ENCODE data around the gene NOXA1. TPM values are rescaled to one million over a fixed set of nuclear protein-coding genes. Genes with fewer than 3 reads are reported as not detected.

The NOXA1 gene
- polyA plus RNA-seq, 1 donor (not counting 4 experiments of a cell fraction or from before 2014, with no cell fraction given) = 0.09 TPM

DNA sequence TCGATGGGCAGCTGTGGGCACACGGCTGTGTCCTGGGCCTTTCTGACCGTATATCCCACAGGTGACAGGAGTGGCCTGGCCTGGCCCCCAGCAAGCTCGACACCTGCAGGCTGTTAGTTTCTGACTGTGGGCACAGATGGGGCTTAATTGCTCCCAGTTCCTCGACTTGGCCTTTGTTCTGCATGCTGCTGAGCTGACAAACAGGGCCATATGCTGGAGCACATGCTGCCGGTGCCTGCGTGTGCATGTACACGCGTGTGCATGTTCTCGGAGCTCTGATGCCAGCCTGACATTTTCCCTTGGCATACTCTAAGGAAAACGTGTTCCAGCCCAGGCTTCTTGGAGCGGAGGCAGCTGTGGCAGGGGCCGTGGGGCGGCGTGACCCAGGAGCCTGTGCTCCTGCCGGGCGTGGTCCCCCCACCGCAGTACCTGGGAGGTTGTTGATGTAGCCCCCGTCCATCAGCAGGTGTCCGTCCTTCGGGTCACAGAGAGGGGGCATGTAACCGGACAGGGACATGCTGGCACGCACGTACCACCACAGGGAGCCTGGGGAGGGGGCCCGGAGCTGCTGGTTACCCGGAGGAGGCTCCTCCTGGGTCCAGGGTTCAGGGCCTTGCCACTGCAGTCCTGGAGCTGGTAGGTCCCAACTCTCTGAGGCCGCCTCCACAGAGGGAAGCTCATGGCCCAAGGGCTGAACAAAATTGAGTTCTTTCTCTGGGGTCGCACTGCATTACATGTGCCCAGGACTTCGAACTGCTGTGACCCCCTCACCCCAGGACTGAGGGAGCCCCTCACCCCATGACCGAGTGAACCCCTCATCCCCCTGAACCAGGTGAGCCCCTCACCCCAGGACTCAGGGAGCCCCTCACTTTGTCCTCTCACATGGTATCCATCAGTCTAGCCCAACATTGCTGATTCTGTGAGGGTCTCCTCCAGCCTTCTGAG lies 40.1 kb downstream of the NOXA1 start:
- no peak for DNase-seq (ENCODE audit: low read depth, low spot score)
- dilution Hi-C loops (cut with MboI; ENCODE audit: extremely low pct_ligation_motif_present, low sequenced_read_pairs) = no loop called here
- no peak for TF ChIP-seq CTCF (optimal IDR thresholded peaks at IDR 0.05 in 1 of 3, IDR thresholded peaks at IDR 0.05 in 1 of 3, conservative IDR thresholded peaks at IDR 0.05 in 1 of 3; ENCODE audit: extremely low read depth in 1 of 3, insufficient read depth in 2 of 3, low read length in 3 of 3)
- TF ChIP-seq EZH2 (IDR thresholded peaks at IDR 0.05; ENCODE audit: low read length) = no peak

DNA sequence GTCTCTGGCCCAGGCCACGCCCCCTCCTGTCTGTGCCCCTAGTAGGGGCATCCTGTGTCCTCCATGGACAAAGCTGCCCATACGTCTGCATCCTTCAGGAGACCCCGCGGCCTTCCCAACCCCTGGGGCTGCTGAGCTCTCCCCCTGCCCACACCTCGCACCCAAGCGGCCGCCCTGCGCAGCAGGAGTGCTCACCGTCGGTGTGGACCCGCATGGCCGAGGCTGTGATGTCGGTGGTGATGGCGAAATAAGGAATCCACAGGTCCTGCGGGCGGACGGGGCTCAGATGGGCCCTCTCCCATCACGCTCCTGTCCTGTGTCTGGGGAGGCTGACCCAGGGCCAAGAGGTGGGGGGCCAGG lies 40.7 kb downstream of the NOXA1 start:
- Histone ChIP-seq H3K27ac (ENCODE audit: control insufficient read depth, insufficient read depth, low read length) (no peak overlapping the region), H3K27me3 (ENCODE audit: control insufficient read depth, extremely low read depth, insufficient read depth, low read length) (peaks cover 15% of the 10 kb centered on the region), H3K36me3 (ENCODE audit: control insufficient read depth in 2 of 2, extremely low read depth in 1 of 2, insufficient read depth in 2 of 2, low read length in 2 of 2) (no peaks in the 10 kb centered on the region), H3K4me1 (ENCODE audit: control insufficient read depth, extremely low read depth, insufficient read depth, low read length) (peaks cover 4% of the 10 kb centered on the region), H3K9me3 (ENCODE audit: control insufficient read depth, low read depth, low read length) (no peaks in the 10 kb centered on the region), H4K20me1 (ENCODE audit: control insufficient read depth, extremely low read depth, insufficient read depth, low read length) (no peaks in the 10 kb centered on the region), H3K79me2 (ENCODE audit: control insufficient read depth, insufficient read depth, low read length) (no peaks in the 10 kb centered on the region), H3K9ac (ENCODE audit: control insufficient read depth, extremely low read depth, insufficient read depth, low read length) (no peak overlapping the region), H3K4me3 (ENCODE audit: control insufficient read depth in 2 of 3, extremely low read depth in 1 of 3, insufficient read depth in 2 of 3, low read depth in 1 of 3, low read length in 3 of 3) (no peak overlapping the region), H2AFZ (ENCODE audit: control insufficient read depth, low read length) (no peak overlapping the region), H3K9me1 (ENCODE audit: control insufficient read depth, extremely low read depth, insufficient read depth, low read length) (no peaks in the 10 kb centered on the region), H3K4me2 (ENCODE audit: control insufficient read depth, extremely low read depth, insufficient read depth, low read depth, low read length) (no peak overlapping the region)
- dilution Hi-C loops (cut with MboI; ENCODE audit: extremely low pct_ligation_motif_present, low sequenced_read_pairs) = no loop called here
- FAIRE-seq (no peak), DNase-seq (ENCODE audit: low read depth, low spot score) (no peak)
- TF ChIP-seq EZH2 (IDR thresholded peaks at IDR 0.05; ENCODE audit: low read length) (no peak), CTCF (optimal IDR thresholded peaks at IDR 0.05 in 1 of 3, IDR thresholded peaks at IDR 0.05 in 1 of 3, conservative IDR thresholded peaks at IDR 0.05 in 1 of 3; ENCODE audit: extremely low read depth in 1 of 3, insufficient read depth in 2 of 3, low read length in 3 of 3) (no peak)

More for the DNA sequence above, 40.1 kb downstream of the NOXA1 start:
- Histone ChIP-seq H3K79me2 (ENCODE audit: control insufficient read depth, insufficient read depth, low read length) (peaks cover 3% of the 10 kb centered on the region), H3K27me3 (ENCODE audit: control insufficient read depth, extremely low read depth, insufficient read depth, low read length) (peaks cover 15% of the 10 kb centered on the region), H3K4me2 (ENCODE audit: control insufficient read depth, extremely low read depth, insufficient read depth, low read depth, low read length) (no peak overlapping the region), H3K9me1 (ENCODE audit: control insufficient read depth, extremely low read depth, insufficient read depth, low read length) (no peaks in the 10 kb centered on the region), H3K4me1 (ENCODE audit: control insufficient read depth, extremely low read depth, insufficient read depth, low read length) (peaks cover 4% of the 10 kb centered on the region), H3K27ac (ENCODE audit: control insufficient read depth, insufficient read depth, low read length) (no peak overlapping the region), H4K20me1 (ENCODE audit: control insufficient read depth, extremely low read depth, insufficient read depth, low read length) (no peaks in the 10 kb centered on the region), H2AFZ (ENCODE audit: control insufficient read depth, low read length) (no peak overlapping the region), H3K36me3 (ENCODE audit: control insufficient read depth in 2 of 2, extremely low read depth in 1 of 2, insufficient read depth in 2 of 2, low read length in 2 of 2) (no peaks in the 10 kb centered on the region), H3K4me3 (ENCODE audit: control insufficient read depth in 2 of 3, extremely low read depth in 1 of 3, insufficient read depth in 2 of 3, low read depth in 1 of 3, low read length in 3 of 3) (no peak overlapping the region), H3K9me3 (ENCODE audit: control insufficient read depth, low read depth, low read length) (no peaks in the 10 kb centered on the region), H3K9ac (ENCODE audit: control insufficient read depth, extremely low read depth, insufficient read depth, low read length) (no peak overlapping the region)
- no peak for FAIRE-seq

Data from keratinocyte (primary cell).